ENCODE results near the gene RAPSN.

RAPSN gene

DNA sequence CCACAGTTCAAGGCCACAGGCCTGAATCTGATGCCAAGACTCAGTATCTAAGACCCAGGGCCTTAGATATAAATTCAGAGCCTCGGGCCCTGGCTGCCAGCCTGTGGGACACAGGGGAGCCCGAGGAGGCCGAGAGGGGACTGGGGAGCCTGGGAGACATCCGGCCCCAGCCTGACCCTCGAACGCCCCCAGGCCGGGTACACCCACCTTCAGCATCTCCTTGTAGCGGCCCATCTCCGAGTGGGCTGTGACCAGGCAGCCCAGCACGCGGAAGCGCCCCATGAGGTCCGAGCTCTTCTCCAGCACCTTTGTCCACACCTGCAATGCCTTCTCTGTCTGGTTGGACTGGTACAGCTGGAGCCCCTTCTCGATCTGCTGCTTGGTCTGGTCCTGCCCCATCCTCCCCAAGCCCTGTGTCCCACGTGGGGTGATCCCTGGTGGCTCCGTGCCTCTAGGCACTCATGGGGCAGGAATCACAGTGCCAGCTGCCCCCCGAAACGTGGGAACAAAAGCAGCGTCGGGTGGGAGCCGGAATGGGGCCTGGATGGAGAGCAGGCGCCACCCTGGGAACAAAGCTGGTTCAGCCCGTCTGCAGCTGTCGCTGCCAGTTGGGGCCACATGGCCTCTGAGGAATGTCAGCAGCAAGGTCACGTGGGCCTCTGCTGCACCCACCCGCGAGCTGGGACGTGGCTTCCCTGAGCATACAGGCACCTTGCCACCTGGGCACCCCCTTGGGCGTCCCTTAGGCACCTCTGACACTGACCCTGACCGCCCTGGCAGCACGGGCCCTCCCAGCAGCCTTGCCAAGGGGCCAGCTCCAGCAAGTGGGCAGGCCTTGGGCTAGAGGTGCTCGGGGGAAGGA is at the start of gene RAPSN:
RAPSN (minus strand) TSS at position 571 of the 862 bp plus-strand sequence; CDS start at position 399, 172 bp downstream.
- TF ChIP-seq, protein P1, sequence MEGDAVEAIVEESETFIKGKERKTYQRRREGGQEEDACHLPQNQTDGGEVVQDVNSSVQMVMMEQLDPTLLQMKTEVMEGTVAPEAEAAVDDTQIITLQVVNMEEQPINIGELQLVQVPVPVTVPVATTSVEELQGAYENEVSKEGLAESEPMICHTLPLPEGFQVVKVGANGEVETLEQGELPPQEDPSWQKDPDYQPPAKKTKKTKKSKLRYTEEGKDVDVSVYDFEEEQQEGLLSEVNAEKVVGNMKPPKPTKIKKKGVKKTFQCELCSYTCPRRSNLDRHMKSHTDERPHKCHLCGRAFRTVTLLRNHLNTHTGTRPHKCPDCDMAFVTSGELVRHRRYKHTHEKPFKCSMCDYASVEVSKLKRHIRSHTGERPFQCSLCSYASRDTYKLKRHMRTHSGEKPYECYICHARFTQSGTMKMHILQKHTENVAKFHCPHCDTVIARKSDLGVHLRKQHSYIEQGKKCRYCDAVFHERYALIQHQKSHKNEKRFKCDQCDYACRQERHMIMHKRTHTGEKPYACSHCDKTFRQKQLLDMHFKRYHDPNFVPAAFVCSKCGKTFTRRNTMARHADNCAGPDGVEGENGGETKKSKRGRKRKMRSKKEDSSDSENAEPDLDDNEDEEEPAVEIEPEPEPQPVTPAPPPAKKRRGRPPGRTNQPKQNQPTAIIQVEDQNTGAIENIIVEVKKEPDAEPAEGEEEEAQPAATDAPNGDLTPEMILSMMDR (IDR thresholded peaks at IDR 0.05): no peak

DNA sequence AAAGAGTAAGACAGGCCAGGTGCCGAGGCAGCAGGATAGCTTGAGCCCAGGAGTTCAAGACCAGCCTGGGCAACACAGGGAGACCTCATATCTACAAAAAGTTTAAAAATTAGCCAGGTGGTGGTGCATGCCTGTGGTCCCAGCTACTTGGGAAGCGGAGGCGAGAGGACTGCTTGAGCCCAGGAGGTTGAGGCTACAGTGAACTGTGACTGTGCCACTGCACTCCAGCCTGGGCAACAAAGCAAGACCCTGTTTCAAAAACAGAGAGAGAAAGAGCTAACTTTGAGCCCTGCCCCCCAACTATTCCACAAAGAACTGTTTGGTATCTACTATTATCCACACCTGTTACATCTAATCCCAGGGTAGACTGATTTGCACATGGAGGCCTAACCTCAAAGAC is 49.2 kb upstream of the RAPSN start:
- TF ChIP-seq, protein P1 (IDR thresholded peaks at IDR 0.05): no peak

DNA sequence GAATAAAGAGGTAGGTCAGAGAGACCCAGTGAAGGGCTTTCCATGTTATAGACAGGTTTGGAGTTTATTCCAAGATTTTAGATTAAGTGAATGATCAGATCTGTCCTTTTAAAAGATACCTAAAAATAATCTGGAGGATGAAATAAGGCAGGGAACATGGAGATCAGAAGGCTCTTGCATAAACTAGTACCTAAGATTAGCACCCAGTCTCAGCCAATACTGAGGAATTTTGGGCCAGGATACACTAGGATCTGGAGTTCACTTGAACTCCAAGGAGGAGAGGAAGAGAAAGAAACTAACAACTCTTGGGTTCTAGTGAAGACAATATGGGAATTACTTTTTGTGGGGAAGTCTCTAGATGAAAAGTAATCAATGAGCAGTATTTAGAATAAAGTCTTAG is 47.9 kb upstream of the RAPSN start:
- TF ChIP-seq, protein P1 (IDR thresholded peaks at IDR 0.05): no peak

DNA sequence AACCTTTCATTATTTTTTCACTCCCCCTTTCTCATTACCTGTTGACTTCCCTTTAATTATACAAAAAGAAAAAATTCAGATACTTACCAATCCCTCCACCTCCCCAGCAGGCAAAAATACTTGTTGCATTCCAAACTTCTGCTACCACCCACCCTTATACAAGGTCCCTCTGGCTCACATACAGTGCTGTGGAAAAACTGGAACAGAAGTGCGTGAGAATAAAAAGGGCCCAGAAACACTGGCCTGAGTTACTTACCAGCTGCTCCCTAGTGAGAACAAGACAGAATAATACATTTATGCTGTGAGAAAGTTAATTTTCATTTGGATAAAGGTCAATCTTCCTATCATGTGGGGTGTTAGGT is 46.9 kb upstream of the RAPSN start:
- TF ChIP-seq, protein P1 (IDR thresholded peaks at IDR 0.05): no peak

DNA sequence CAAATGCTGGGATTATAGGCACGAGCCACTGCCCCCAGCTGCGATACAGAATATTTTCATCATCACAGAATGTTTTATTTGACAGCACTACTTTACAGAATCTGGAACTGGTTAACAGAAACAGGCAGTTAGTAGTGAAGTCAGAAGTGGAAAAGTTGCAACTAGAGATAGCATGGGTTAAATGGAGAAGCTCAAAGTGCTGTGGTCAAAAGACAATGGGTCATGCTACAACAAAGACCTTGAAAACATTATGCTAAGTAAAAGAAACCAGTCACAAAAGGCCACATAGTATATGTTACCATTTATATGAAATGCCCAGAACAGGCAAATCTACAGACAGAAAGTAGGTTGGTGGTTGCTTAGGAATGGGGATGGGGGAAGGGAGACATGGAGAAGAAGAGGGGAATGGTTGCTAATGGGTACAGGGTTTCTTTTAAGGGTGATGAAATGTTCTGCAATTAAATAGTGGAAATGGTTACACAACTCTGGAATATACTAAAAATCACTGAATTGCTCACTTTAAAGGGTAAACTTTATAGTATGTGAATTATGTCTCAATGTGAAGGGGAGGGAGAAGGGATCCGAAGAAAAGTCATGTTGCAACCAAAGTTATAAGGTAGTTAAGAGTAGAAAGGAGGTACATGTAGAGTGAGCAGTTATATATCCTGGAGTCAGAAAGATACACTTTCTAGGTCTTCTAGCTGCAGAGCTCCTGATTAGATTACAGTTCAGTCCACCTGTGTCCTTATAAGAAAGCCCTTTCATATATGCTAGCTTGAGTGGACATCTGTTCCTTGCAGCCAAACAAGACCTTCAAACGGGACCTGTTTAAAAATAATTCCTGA is 46.3 kb upstream of the RAPSN start:
- TF ChIP-seq, protein P1 (IDR thresholded peaks at IDR 0.05): no peak

DNA sequence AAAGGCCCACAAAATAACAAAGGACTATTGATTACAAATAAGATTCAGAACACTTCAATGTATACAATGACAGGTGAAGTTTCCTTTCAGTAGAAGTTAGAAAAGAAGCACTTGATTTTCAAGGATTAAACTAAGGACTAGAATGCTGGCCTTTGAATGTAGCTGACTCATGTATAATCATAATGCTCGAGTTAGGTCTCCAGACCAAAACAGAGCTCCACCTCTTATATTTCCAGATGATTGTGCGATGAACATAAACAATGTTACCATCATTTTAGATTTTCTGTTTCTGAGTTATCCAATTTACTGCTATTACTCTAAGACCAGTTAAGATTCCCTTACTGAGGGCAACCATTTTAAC is 40.4 kb upstream of the RAPSN start:
- TF ChIP-seq, protein P1 (IDR thresholded peaks at IDR 0.05): no peak

DNA sequence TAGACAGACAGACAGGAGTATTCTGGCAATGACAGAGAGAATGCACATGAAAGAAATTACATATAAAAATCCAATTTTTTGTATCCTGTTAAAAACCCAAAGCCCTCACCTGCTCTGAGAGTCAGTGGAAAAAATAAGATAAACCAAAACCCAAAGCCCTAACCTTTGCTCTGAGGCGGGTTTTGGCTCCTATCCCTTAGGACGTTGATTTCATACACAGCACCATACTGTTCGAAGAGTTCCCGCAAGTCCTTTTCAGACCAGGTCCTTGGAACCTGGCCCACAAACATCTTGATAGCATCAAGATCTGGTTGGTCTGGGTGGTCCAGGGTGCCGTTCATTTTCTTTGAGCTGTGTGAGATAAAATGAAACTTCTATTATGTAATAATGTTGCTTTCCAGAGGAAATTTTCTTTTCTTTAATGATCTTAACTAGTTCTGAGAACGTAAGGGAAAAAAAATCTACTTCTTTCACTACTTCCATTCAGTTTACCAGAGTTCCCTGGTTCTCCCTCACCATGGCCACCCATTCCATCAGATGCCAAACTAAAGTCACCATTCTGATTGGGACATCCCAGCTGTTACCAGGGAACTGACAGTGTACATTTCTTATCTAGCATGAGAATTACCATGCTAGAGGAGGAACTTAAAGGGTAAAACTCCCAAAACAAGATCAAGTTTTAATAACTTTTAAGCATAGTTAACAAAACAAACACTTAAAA is 39.9 kb upstream of the RAPSN start:
- TF ChIP-seq, protein P1 (IDR thresholded peaks at IDR 0.05): no peak

Measured in LNCAP (cell line).